SH-SY5Y (cell line): ENCODE results near the gene NLRC3.

Experiments used
- GATA2 ChIP-seq: IDR thresholded peaks from 2 replicates; pipeline ENCODE4 v1.6.1; 2011; ENCODE audit warnings: mild to moderate bottlenecking, low read depth, low read length
- GATA3 ChIP-seq: IDR thresholded peaks from 2 replicates; pipeline ENCODE4 v1.6.1; 2011; ENCODE audit warnings: low read depth, mild to moderate bottlenecking, low read length, moderate library complexity

DNA sequence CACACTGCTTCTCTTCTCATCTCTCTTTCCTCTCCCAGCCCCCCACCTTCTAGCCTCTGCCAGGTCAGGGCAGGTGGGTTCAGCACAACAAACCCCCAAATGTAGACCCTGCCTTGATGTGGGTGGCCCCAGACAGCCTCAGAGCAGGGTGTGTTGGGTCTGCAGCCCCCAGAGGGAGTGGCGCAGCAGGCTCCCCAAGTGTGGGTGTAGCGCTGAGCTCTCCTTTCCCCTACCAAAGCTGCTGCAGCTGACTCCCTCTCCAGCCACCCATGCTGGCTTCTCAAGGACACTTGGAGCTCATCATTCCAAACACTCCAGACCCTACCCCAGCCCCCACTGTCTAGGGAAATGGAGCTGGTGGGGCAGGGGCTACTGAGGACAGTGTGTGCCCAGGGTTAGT lies 27.3 kb downstream of the NLRC3 start:
- TF ChIP-seq GATA2, result no peak
- no peak for TF ChIP-seq GATA3
